H1 (cell line): ENCODE results near the gene SERPINF2. TPM values are rescaled to one million over a fixed set of nuclear protein-coding genes. Genes with fewer than 3 reads are reported as not detected.

Experiments
- BACH1 ChIP-seq: IDR thresholded peaks from 2 replicates; pipeline ENCODE4 v1.6.1; 2012; ENCODE audit warnings: low read length, improper control_type of control experiment
- CHD2 ChIP-seq: IDR thresholded peaks from 2 replicates; pipeline ENCODE4 v1.6.1; 2012; ENCODE audit warnings: low read length, improper control_type of control experiment
- CREB1 ChIP-seq: IDR thresholded peaks from 2 replicates; pipeline ENCODE4 v1.6.1; 2012; ENCODE audit warnings: inconsistent platforms
- EGR1 ChIP-seq: IDR thresholded peaks from 2 replicates; pipeline ENCODE4 v1.6.1; 2011; ENCODE audit warnings: low read depth, low read length, borderline replicate concordance
- GABPA ChIP-seq: IDR thresholded peaks from 2 replicates; pipeline ENCODE4 v1.6.1; 2011; ENCODE audit warnings: mild to moderate bottlenecking, low read length, moderate library complexity, borderline replicate concordance; ENCODE audit not compliant: insufficient read depth
- GTF2F1 ChIP-seq: IDR thresholded peaks from 2 replicates; pipeline ENCODE4 v1.6.1; 2012; ENCODE audit warnings: low read depth, low read length, improper control_type of control experiment, borderline replicate concordance
- KDM5A ChIP-seq: fragments of 200-600 bp; IDR thresholded peaks from 2 replicates; pipeline ENCODE4 v1.7.1; 2012; ENCODE audit warnings: mild to moderate bottlenecking, low read length, inconsistent platforms, mixed read lengths
- SAP30 ChIP-seq: fragments of 300-600 bp; sonication (generic); IDR thresholded peaks from 2 replicates; pipeline ENCODE4 v1.7.1; 2012; ENCODE audit warnings: low read length, moderate library complexity, mild to moderate bottlenecking, inconsistent platforms; ENCODE audit not compliant: insufficient read depth, insufficient replicate concordance
- SIRT6 ChIP-seq: IDR thresholded peaks from one replicate; pipeline ENCODE4 v1.7.1; 2012; ENCODE audit warnings: low read length, inconsistent platforms
- SRF ChIP-seq: IDR thresholded peaks from 2 replicates; pipeline ENCODE4 v1.6.1; 2011; ENCODE audit warnings: mild to moderate bottlenecking, low read depth, low read length, moderate library complexity
- TBP ChIP-seq: IDR thresholded peaks from 2 replicates; pipeline ENCODE4 v1.6.1; 2011; ENCODE audit warnings: low read depth, low read length, improper control_type of control experiment
- polyA plus RNA-seq, 7 experiments: library from polyadenylated mRNA; depleted of rRNA in 3 of 7; stranded (reverse) in 5 of 7; unstranded in 2 of 7; fragments of >200 nt in 5 of 7; fragments of 200-250 nt in 2 of 7; gene quantifications; 1 replicate in 5 of 7; 2 replicates in 1 of 7; 4 replicates in 1 of 7; pipeline versions ENCODE4 v1.2.1 to v1.2.3, GENCODE V29; 2011 to 2013; ENCODE audit warnings: missing spikeins in 2 of 7, mixed read lengths in 2 of 7
- total RNA-seq: library from RNA; stranded (reverse); fragmentation: NEBNext Ultra II Directional; extraction: Animal tissue kit (Norgen Biotek cat#: 25700); gene quantifications from 2 replicates; pipeline ENCODE4 v1.2.1, GENCODE V29; 2021
- TF ChIP-seq, protein P1 (sequence below): fragments of 300-600 bp; sonication (generic); IDR thresholded peaks from 2 replicates; pipeline ENCODE4 v1.7.1; 2012; ENCODE audit warnings: low read length, moderate library complexity, mild to moderate bottlenecking, inconsistent platforms; ENCODE audit not compliant: insufficient replicate concordance

The SERPINF2 gene
- total and polyA plus RNA-seq, 2 of the 8 experiments (the other 6 are each of a cell fraction or from before 2014, with no cell fraction given), result 1.8 to 3.2 TPM

GRCh38 chr17:1754430-1755112, 11.9 kb downstream of the SERPINF2 start (continued):
- TF ChIP-seq, protein P1, sequence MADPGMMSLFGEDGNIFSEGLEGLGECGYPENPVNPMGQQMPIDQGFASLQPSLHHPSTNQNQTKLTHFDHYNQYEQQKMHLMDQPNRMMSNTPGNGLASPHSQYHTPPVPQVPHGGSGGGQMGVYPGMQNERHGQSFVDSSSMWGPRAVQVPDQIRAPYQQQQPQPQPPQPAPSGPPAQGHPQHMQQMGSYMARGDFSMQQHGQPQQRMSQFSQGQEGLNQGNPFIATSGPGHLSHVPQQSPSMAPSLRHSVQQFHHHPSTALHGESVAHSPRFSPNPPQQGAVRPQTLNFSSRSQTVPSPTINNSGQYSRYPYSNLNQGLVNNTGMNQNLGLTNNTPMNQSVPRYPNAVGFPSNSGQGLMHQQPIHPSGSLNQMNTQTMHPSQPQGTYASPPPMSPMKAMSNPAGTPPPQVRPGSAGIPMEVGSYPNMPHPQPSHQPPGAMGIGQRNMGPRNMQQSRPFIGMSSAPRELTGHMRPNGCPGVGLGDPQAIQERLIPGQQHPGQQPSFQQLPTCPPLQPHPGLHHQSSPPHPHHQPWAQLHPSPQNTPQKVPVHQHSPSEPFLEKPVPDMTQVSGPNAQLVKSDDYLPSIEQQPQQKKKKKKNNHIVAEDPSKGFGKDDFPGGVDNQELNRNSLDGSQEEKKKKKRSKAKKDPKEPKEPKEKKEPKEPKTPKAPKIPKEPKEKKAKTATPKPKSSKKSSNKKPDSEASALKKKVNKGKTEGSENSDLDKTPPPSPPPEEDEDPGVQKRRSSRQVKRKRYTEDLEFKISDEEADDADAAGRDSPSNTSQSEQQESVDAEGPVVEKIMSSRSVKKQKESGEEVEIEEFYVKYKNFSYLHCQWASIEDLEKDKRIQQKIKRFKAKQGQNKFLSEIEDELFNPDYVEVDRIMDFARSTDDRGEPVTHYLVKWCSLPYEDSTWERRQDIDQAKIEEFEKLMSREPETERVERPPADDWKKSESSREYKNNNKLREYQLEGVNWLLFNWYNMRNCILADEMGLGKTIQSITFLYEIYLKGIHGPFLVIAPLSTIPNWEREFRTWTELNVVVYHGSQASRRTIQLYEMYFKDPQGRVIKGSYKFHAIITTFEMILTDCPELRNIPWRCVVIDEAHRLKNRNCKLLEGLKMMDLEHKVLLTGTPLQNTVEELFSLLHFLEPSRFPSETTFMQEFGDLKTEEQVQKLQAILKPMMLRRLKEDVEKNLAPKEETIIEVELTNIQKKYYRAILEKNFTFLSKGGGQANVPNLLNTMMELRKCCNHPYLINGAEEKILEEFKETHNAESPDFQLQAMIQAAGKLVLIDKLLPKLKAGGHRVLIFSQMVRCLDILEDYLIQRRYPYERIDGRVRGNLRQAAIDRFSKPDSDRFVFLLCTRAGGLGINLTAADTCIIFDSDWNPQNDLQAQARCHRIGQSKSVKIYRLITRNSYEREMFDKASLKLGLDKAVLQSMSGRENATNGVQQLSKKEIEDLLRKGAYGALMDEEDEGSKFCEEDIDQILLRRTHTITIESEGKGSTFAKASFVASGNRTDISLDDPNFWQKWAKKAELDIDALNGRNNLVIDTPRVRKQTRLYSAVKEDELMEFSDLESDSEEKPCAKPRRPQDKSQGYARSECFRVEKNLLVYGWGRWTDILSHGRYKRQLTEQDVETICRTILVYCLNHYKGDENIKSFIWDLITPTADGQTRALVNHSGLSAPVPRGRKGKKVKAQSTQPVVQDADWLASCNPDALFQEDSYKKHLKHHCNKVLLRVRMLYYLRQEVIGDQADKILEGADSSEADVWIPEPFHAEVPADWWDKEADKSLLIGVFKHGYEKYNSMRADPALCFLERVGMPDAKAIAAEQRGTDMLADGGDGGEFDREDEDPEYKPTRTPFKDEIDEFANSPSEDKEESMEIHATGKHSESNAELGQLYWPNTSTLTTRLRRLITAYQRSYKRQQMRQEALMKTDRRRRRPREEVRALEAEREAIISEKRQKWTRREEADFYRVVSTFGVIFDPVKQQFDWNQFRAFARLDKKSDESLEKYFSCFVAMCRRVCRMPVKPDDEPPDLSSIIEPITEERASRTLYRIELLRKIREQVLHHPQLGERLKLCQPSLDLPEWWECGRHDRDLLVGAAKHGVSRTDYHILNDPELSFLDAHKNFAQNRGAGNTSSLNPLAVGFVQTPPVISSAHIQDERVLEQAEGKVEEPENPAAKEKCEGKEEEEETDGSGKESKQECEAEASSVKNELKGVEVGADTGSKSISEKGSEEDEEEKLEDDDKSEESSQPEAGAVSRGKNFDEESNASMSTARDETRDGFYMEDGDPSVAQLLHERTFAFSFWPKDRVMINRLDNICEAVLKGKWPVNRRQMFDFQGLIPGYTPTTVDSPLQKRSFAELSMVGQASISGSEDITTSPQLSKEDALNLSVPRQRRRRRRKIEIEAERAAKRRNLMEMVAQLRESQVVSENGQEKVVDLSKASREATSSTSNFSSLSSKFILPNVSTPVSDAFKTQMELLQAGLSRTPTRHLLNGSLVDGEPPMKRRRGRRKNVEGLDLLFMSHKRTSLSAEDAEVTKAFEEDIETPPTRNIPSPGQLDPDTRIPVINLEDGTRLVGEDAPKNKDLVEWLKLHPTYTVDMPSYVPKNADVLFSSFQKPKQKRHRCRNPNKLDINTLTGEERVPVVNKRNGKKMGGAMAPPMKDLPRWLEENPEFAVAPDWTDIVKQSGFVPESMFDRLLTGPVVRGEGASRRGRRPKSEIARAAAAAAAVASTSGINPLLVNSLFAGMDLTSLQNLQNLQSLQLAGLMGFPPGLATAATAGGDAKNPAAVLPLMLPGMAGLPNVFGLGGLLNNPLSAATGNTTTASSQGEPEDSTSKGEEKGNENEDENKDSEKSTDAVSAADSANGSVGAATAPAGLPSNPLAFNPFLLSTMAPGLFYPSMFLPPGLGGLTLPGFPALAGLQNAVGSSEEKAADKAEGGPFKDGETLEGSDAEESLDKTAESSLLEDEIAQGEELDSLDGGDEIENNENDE, result no peak
- TF ChIP-seq SIRT6 (no peak), TBP (no peak), CHD2 (no peak), GABPA (no peak), CREB1 (no peak), BACH1 (no peak), EGR1 (no peak), KDM5A (no peak), GTF2F1 (no peak), SRF (no peak), SAP30 (no peak)
